GM23338 (cell line): ENCODE data around the gene DOCK2. TPM values are rescaled to one million over a fixed set of nuclear protein-coding genes. Genes with fewer than 3 reads are reported as not detected.

Source experiments
- ATAC-seq: fragments of 200-7000 bp; cut with Tn5 transposase; 3 replicates; pipeline ENCODE4 v1.9.1; 2020
- DNase-seq: peaks from one replicate; pipeline ENCODE4 v3.0.0-alpha.2; 2015; ENCODE audit warnings: low spot score
- H2AFZ ChIP-seq: fragments of 200-600 bp; sonication (generic); 2 replicates; pipeline ENCODE4 v1.8.0; 2016; ENCODE audit warnings: antibody characterized with exemption, mild to moderate bottlenecking, moderate library complexity
- H3F3A ChIP-seq: fragments of 200-600 bp; sonication (generic); replicated peaks from 2 replicates; pipeline ENCODE4 v1.8.0; 2017; ENCODE audit warnings: antibody characterized with exemption, mixed run types, low read depth
- H3K27ac ChIP-seq: fragments of 200-600 bp; sonication (generic); 2 replicates; pipeline ENCODE4 v1.6.1; 2016; ENCODE audit warnings: low read depth
- H3K27me3 ChIP-seq: fragments of 200-600 bp; sonication (generic); 2 replicates; pipeline ENCODE4 v1.8.0; 2016; ENCODE audit warnings: mild to moderate bottlenecking, mixed run types, moderate library complexity; ENCODE audit not compliant: insufficient read depth
- H3K36me3 ChIP-seq: fragments of 200-600 bp; sonication (generic); 2 replicates; pipeline ENCODE4 v1.8.0; 2016; ENCODE audit warnings: mild to moderate bottlenecking; ENCODE audit not compliant: insufficient read depth
- H3K4me1 ChIP-seq: fragments of 200-600 bp; sonication (generic); 2 replicates; pipeline ENCODE4 v1.8.0; 2016; ENCODE audit warnings: mild to moderate bottlenecking, moderate library complexity; ENCODE audit not compliant: insufficient read depth
- H3K4me2 ChIP-seq: fragments of 200-600 bp; sonication (generic); 2 replicates; pipeline ENCODE4 v1.7.1; 2017; ENCODE audit warnings: mixed run types
- H3K4me3 ChIP-seq: fragments of 200-600 bp; sonication (generic); 2 replicates; pipeline ENCODE4 v1.6.1; 2016; ENCODE audit warnings: mixed run types
- H3K79me2 ChIP-seq: fragments of 200-600 bp; sonication (generic); replicated peaks from 2 replicates; pipeline ENCODE4 v1.8.0; 2017; ENCODE audit warnings: mild to moderate bottlenecking; ENCODE audit not compliant: insufficient read depth
- H3K9me2 ChIP-seq: fragments of 200-600 bp; sonication (generic); 2 replicates; pipeline ENCODE4 v1.8.0; 2017; ENCODE audit not compliant: insufficient read depth
- H4K20me1 ChIP-seq: fragments of 200-600 bp; sonication (generic); replicated peaks from 2 replicates; pipeline ENCODE4 v1.8.0; 2017; ENCODE audit warnings: mild to moderate bottlenecking; ENCODE audit not compliant: insufficient read depth
- H3K27ac Mint-ChIP-seq: 2 replicates; pipeline ENCODE4 v1.8.0; 2020; ENCODE audit warnings: inconsistent platforms, mild to moderate bottlenecking, moderate library complexity, mixed read lengths
- H3K27me3 Mint-ChIP-seq: 3 replicates; pipeline ENCODE4 v1.8.0; 2022; ENCODE audit warnings: low read depth, mild to moderate bottlenecking, moderate library complexity, mixed read lengths, inconsistent platforms; ENCODE audit not compliant: insufficient read depth, poor library complexity
- H3K36me3 Mint-ChIP-seq: 3 replicates; pipeline ENCODE4 v1.8.0; 2021; ENCODE audit warnings: low read depth, mild to moderate bottlenecking, inconsistent platforms, moderate library complexity, mixed read lengths
- H3K4me1 Mint-ChIP-seq: 3 replicates; pipeline ENCODE4 v1.8.0; 2020; ENCODE audit warnings: mild to moderate bottlenecking, inconsistent platforms, mixed read lengths
- H3K4me3 Mint-ChIP-seq: 3 replicates; pipeline ENCODE4 v1.8.0; 2021; ENCODE audit warnings: moderate library complexity, mild to moderate bottlenecking, inconsistent platforms, mixed read lengths
- H3K9me3 Mint-ChIP-seq: 3 replicates; pipeline ENCODE4 v1.8.0; 2020; ENCODE audit warnings: moderate library complexity, mild to moderate bottlenecking, inconsistent platforms, mixed read lengths
- EZH2phosphoT487 ChIP-seq: fragments of 200-600 bp; sonication (generic); IDR thresholded peaks from one replicate; pipeline ENCODE4 v1.8.1; 2018; ENCODE audit warnings: antibody characterized with exemption; ENCODE audit not compliant: unreplicated experiment
- NANOG ChIP-seq: IDR thresholded peaks from 2 replicates; pipeline ENCODE4 v1.6.1; 2016; ENCODE audit warnings: antibody characterized with exemption, borderline replicate concordance
- POLR2AphosphoS5 ChIP-seq: IDR thresholded peaks from 2 replicates; pipeline ENCODE4 v1.6.1; 2016; ENCODE audit warnings: antibody characterized with exemption, low read depth
- STAT1 ChIP-seq: IDR thresholded peaks from one replicate; pipeline ENCODE4 v1.6.1; 2016; ENCODE audit warnings: antibody characterized with exemption; ENCODE audit not compliant: unreplicated experiment
- ZNF114 ChIP-seq: fragments of 250-450 bp; sonication (Bioruptor Pico); IDR thresholded peaks from 2 replicates; pipeline ENCODE4 v1.5.0; 2020; ENCODE audit warnings: mild to moderate bottlenecking, moderate library complexity
- polyA plus RNA-seq: library from polyadenylated mRNA; unstranded; fragments of >200 nt; fragmentation: Nextera tagmentation; extraction: Ambion mirVana; gene quantifications from 2 replicates; pipeline ENCODE4 v1.2.1, GENCODE V29; 2016
- total RNA-seq: library from RNA; depleted of rRNA; stranded (reverse); fragments of >200 nt; shearing (Covaris generic); gene quantifications from 2 replicates; pipeline ENCODE4 v1.2.3, GENCODE V29; 2014
- TF ChIP-seq, protein P1 (sequence below): fragments of 250-450 bp; sonication (Bioruptor Pico); IDR thresholded peaks from 2 replicates; pipeline ENCODE4 v1.5.0; 2020; ENCODE audit warnings: mild to moderate bottlenecking, moderate library complexity

DOCK2 gene
- total and polyA plus RNA-seq, 2 experiments from 2014 or later: 3.7 to 9.4 TPM

- ATAC-seq: no peak
Observed at GRCh38 chr5:169811680-169812079, 174.6 kb downstream of the DOCK2 start.

GRCh38 chr5:169812786-169813185, 175.7 kb downstream of the DOCK2 start:
- Mint-ChIP-seq H3K36me3 (peaks cover 4% of the 10 kb centered on the region; the same call in 1 of the 3 replicates), H3K9me3 (peaks cover 8% of the 10 kb centered on the region; the same call in 2 of the 3 replicates), H3K4me1 (peaks cover 54% of the 10 kb centered on the region), H3K4me3 (no peak overlapping the region), H3K27ac (no peak overlapping the region), H3K27me3 (peaks cover 9% of the 10 kb centered on the region)
- Histone ChIP-seq H3K4me2 (peak overlapping the region; percentile 66; the same call in 1 of the 2 replicates), H3K4me1 (peaks cover 47% of the 10 kb centered on the region), H3K27ac (no peak overlapping the region), H4K20me1 (no peaks in the 10 kb centered on the region), H2AFZ (no peak overlapping the region), H3K9me2 (peaks cover 10% of the 10 kb centered on the region; the same call in 1 of the 2 replicates), H3K36me3 (no peaks in the 10 kb centered on the region), H3K4me3 (no peak overlapping the region), H3F3A (no peaks in the 10 kb centered on the region), H3K27me3 (no peaks in the 10 kb centered on the region), H3K79me2 (no peaks in the 10 kb centered on the region)
- TF ChIP-seq, protein P1, sequence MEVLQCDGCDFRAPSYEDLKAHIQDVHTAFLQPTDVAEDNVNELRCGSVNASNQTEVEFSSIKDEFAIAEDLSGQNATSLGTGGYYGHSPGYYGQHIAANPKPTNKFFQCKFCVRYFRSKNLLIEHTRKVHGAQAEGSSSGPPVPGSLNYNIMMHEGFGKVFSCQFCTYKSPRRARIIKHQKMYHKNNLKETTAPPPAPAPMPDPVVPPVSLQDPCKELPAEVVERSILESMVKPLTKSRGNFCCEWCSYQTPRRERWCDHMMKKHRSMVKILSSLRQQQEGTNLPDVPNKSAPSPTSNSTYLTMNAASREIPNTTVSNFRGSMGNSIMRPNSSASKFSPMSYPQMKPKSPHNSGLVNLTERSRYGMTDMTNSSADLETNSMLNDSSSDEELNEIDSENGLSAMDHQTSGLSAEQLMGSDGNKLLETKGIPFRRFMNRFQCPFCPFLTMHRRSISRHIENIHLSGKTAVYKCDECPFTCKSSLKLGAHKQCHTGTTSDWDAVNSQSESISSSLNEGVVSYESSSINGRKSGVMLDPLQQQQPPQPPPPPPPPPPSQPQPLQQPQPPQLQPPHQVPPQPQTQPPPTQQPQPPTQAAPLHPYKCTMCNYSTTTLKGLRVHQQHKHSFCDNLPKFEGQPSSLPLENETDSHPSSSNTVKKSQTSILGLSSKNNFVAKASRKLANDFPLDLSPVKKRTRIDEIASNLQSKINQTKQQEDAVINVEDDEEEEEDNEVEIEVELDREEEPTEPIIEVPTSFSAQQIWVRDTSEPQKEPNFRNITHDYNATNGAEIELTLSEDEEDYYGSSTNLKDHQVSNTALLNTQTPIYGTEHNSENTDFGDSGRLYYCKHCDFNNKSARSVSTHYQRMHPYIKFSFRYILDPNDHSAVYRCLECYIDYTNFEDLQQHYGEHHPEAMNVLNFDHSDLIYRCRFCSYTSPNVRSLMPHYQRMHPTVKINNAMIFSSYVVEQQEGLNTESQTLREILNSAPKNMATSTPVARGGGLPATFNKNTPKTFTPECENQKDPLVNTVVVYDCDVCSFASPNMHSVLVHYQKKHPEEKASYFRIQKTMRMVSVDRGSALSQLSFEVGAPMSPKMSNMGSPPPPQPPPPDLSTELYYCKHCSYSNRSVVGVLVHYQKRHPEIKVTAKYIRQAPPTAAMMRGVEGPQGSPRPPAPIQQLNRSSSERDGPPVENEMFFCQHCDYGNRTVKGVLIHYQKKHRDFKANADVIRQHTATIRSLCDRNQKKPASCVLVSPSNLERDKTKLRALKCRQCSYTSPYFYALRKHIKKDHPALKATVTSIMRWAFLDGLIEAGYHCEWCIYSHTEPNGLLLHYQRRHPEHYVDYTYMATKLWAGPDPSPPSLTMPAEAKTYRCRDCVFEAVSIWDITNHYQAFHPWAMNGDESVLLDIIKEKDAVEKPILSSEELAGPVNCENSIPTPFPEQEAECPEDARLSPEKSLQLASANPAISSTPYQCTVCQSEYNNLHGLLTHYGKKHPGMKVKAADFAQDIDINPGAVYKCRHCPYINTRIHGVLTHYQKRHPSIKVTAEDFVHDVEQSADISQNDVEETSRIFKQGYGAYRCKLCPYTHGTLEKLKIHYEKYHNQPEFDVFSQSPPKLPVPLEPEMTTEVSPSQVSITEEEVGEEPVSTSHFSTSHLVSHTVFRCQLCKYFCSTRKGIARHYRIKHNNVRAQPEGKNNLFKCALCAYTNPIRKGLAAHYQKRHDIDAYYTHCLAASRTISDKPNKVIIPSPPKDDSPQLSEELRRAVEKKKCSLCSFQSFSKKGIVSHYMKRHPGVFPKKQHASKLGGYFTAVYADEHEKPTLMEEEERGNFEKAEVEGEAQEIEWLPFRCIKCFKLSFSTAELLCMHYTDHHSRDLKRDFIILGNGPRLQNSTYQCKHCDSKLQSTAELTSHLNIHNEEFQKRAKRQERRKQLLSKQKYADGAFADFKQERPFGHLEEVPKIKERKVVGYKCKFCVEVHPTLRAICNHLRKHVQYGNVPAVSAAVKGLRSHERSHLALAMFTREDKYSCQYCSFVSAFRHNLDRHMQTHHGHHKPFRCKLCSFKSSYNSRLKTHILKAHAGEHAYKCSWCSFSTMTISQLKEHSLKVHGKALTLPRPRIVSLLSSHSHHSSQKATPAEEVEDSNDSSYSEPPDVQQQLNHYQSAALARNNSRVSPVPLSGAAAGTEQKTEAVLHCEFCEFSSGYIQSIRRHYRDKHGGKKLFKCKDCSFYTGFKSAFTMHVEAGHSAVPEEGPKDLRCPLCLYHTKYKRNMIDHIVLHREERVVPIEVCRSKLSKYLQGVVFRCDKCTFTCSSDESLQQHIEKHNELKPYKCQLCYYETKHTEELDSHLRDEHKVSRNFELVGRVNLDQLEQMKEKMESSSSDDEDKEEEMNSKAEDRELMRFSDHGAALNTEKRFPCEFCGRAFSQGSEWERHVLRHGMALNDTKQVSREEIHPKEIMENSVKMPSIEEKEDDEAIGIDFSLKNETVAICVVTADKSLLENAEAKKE (CRISPR knock-in tag): peak; percentile 87
- no peak for TF ChIP-seq EZH2phosphoT487
- DNase-seq: peak; percentile 62
- ATAC-seq: peak; percentile 36

More at GRCh38 chr5:169811680-169812079, 174.6 kb downstream of the DOCK2 start:
- TF ChIP-seq NANOG (no peak), ZNF114 (CRISPR knock-in tag) (no peak), EZH2phosphoT487 (no peak), POLR2AphosphoS5 (no peak), STAT1 (no peak)
- Histone ChIP-seq H4K20me1 (no peaks in the 10 kb centered on the region), H3K79me2 (no peaks in the 10 kb centered on the region), H3K4me3 (no peak overlapping the region), H3K36me3 (no peaks in the 10 kb centered on the region), H2AFZ (no peak overlapping the region), H3K9me2 (peaks cover 10% of the 10 kb centered on the region; the same call in 1 of the 2 replicates), H3K27me3 (no peaks in the 10 kb centered on the region), H3K27ac (no peak overlapping the region), H3F3A (no peaks in the 10 kb centered on the region), H3K4me2 (peak overlapping the region; percentile 11; the same call in 1 of the 2 replicates), H3K4me1 (peaks cover 52% of the 10 kb centered on the region)
- Mint-ChIP-seq H3K4me3 (no peak overlapping the region), H3K36me3 (peaks cover 4% of the 10 kb centered on the region; the same call in 1 of the 3 replicates), H3K4me1 (peaks cover 55% of the 10 kb centered on the region), H3K27ac (no peak overlapping the region), H3K9me3 (peaks cover 8% of the 10 kb centered on the region; the same call in 2 of the 3 replicates), H3K27me3 (peaks cover 11% of the 10 kb centered on the region)
- DNase-seq: no peak
